ENCODE measurements around the gene NHSL1.

- no peak for TF ChIP-seq CTCF (IDR thresholded peaks at IDR 0.05; ENCODE audit: low read depth, low read length, missing input control)
- no peak for TF ChIP-seq MAX (IDR thresholded peaks at IDR 0.05)
- TF ChIP-seq REST (IDR thresholded peaks at IDR 0.05): no peak
- TF ChIP-seq EGR1 (IDR thresholded peaks at IDR 0.05; ENCODE audit: low read depth in 2 of 2): no peak
- TF ChIP-seq SP1 (IDR thresholded peaks at IDR 0.05): no peak
- no peak for TF ChIP-seq RAD21 (IDR thresholded peaks at IDR 0.05)
These were observed 18.9 kb downstream of the NHSL1 start for GRCh38 chr6:138480279-138480949.

All from liver (tissue), 3 donors.